GM20000 (cell line): ENCODE data around the gene TSC2.

Source experiments
- DNase-seq: peaks from one replicate; pipeline ENCODE4 v3.0.0; 2012; ENCODE audit warnings: low spot score
- TF ChIP-seq, protein P1 (sequence below): IDR thresholded peaks from 2 replicates; pipeline ENCODE4 v1.5.1; 2012; ENCODE audit warnings: mild to moderate bottlenecking, control low read depth; ENCODE audit errors: extremely low read depth, missing control alignments

Gene TSC2

DNA sequence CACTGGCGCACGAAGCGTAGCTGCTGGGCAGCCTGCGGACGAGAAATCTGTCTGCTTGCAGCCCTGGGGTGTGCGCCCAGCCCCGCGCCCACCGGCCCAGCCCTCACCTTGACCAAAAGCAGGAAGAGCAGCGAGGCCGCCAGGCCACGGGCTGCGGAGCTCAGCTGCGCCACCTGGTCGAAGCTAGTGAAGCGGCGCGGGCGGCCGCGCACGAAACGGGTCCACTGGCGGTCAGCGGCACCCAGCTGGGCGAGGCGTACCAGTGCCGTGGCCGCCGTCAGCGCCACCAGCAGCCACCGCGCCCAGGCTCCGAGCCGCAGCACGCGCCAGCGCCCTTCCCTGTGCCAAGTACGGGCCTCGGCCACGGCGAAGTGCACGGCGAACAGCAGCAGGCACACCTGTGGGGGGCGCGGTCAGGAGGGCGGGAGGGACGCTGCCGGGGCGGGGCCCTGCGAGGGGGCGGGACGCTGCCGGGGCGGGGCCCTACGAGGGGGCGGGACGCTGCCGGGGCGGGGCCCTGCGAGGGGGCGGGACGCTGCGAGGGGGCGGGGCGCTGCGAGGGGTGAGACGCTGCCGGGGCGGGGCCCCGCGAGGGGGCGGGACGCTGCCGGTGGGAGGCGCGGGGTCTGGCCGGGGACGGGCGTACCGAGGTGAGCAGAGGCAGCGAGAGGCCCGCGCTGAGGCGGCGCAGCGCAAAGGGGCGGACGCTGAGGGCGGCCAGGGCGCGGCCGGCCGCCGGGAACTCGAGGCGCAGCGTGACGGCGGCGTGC is 43.2 kb downstream of the TSC2 start:
- TF ChIP-seq, protein P1, sequence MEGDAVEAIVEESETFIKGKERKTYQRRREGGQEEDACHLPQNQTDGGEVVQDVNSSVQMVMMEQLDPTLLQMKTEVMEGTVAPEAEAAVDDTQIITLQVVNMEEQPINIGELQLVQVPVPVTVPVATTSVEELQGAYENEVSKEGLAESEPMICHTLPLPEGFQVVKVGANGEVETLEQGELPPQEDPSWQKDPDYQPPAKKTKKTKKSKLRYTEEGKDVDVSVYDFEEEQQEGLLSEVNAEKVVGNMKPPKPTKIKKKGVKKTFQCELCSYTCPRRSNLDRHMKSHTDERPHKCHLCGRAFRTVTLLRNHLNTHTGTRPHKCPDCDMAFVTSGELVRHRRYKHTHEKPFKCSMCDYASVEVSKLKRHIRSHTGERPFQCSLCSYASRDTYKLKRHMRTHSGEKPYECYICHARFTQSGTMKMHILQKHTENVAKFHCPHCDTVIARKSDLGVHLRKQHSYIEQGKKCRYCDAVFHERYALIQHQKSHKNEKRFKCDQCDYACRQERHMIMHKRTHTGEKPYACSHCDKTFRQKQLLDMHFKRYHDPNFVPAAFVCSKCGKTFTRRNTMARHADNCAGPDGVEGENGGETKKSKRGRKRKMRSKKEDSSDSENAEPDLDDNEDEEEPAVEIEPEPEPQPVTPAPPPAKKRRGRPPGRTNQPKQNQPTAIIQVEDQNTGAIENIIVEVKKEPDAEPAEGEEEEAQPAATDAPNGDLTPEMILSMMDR = peak; percentile 14
- DNase-seq = peak; percentile 97

GRCh38 chr16:2091547-2092255 is 43.9 kb downstream of the TSC2 start:
- DNase-seq = no peak
- TF ChIP-seq, protein P1 = no peak

DNA sequence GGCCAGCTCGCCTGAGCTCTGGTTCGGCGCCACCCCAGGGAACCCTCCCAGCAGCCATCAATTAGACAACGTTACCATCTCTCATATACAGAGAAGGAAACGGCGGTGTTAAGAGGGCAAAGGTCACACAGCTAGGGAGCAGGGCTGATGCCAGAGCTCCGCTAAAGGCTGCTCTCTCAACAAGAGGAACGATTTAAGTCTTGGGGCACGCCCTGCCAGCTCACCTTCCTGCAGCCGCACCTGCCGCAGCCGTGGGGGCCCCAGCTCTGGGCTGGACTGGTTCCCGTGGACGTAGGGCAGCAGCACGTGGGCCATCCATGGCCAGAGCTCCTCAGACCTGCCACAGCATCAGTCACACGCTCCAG is 44.5 kb downstream of the TSC2 start:
- no peak for DNase-seq
- TF ChIP-seq, protein P1 = no peak

DNA sequence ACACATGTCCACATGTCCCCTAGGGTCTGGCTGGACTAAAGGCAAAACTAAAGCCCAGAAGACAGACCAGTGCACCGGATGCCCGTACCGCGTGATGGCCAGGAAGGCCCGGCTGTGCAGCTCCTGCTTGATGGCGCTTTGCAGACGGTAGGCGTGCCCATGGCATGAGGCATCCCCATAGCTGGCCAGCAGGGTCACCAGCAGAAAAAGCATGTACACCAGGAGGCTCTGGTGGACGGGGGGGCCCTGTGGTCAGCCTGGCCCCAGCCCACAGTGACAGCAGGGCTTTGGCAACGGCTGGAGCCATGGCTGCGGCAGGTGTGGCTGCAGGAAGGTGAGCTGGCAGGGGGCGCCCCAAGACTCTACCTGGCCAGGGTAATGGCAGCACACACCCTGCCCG is 45.1 kb downstream of the TSC2 start:
- no peak for DNase-seq
- TF ChIP-seq, protein P1 = no peak

DNA sequence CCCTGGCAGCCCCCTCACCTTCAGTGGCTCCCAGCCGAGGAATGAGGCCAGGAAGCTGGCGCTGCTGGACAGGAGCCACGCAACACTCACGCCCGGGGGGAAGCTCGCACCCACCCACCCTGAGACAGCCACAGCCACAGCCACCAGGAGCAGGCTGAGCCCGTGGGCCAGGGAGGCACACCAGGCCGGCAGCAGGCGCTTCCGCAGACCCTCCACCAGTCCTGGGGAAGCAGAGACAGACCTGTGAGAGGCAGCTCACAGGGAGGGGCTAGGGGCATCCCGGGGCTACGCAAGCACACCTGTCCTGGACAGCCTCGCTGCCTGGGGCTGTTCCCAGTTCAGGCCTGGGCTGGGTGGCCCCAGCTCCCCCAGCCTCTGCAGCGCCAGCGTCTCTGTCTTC is 46.0 kb downstream of the TSC2 start:
- DNase-seq = no peak
- TF ChIP-seq, protein P1 = no peak

DNA sequence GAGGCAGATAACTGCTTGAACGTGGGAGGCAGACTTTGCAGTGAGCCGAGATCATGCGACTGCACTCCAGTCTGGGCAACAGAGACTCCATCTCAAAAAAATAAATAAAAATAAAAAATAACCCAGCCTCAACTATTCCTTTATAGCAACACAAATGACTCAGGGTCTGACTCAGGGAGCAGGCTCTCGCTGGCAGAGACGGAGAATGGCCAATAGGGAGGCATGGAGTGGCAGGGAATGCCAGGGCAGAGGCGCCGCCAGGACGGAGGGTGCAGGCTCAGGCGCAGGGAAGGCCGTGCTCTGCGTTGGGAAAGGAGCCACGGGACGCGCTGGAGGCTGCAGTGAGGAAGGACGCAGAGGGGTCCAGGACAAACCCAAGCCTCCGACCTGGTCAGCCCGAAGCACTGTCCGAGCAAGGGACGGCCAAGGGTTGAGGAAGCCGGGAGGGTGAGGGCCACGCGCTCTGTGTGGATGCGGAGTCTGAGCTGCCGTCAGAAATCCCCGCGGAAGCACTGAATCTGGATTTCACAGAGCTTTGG is 47.6 kb downstream of the TSC2 start:
- TF ChIP-seq, protein P1 = no peak

GRCh38 chr16:2095918-2096582 is 48.3 kb downstream of the TSC2 start:
- DNase-seq = no peak
- TF ChIP-seq, protein P1 = no peak

More for the DNA sequence above, 47.6 kb downstream of the TSC2 start:
- no peak for DNase-seq
